SK-N-SH treated with all-trans-retinoic acid at 6 μM for 48 hours (cell line): ENCODE data around the gene OR2T35.
"Not testable (repeated sequence)": the region's sequence is repeated elsewhere in the genome, so short reads cannot be mapped to it uniquely, and the experiment has no call there.

Experiments used
- ARNTL ChIP-seq: fragments of 450-650 bp; formaldehyde crosslinking; IDR thresholded peaks from 2 replicates; pipeline ENCODE4 v1.5.0; 2020; ENCODE audit warnings: low read depth, mild to moderate bottlenecking, moderate library complexity, borderline replicate concordance
- ZFP30 ChIP-seq: fragments of 450-650 bp; formaldehyde crosslinking; IDR thresholded peaks from 2 replicates; pipeline ENCODE4 v1.5.0; 2022; ENCODE audit warnings: mild to moderate bottlenecking, moderate library complexity

GRCh38 chr1:248663453-248664328 is 18.6 kb upstream of the OR2T35 start:
- TF ChIP-seq ARNTL; ZFP30 (CRISPR knock-in tag): not testable (repeated sequence)
